Non-pigmented ciliary epithelial cell (primary cell): ENCODE data around the gene COL4A4.

Source experiments
- DNase-seq: peaks from one replicate; pipeline ENCODE4 v3.0.0-alpha.2; 2010; ENCODE audit warnings: low read depth

The COL4A4 gene

DNA sequence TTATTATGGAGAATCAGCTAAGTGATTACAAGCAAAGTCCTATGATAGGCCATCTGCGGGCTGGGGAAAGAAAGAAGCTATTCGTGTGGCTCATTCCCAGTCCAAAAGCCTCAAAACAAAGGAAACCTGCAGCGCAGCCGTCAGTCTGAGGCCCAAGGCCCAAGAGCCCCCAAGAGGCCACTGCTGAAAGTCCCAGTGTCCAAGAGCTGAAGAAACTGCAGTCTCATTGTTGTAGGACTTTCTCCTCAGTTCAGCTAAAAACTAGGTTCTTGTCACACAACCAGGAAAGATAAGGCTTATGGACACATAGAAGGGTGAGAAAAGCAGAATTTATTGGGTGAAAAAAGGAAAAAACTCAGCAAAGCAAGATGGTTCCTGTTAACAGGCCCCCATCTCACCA lies 185.0 kb downstream of the COL4A4 start:
- no peak for DNase-seq

DNA sequence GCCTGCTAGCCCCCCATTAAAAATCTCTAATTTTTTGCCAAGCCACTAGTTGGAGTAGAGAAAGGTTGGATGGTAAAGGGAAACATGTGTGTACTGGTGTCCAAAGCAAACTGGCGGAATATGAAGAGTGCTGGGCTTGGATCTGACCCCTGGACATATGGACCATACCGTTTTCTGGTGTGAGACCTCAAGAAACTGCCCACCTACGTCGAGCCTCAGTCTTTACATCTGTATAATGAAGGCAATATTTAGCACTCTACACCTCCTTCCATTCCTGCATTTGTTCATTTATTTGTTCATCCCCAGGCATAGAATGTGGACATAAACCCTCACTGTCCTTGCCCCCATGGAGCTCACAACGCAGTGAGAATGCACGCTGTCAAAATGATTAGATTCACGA lies 185.7 kb downstream of the COL4A4 start:
- no peak for DNase-seq

DNA sequence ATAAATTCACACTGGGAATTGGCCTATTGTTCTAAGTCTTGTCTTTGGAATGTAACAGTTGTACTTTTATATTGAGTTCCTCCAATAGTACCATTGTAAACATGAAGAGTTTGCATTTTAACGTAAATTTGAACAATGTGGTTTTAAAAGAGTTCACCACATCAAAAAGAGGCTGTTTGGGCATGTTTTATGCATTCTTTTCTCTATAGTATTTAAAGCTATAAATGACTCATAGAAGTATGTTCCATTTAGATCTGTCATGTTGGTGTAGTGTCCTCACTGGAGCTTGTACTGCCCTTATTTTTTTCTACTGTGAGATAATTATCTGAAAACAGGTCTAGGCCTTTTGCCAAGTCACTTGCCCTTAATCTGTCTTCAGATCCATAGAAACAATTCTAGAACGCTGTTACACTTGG lies 186.2 kb downstream of the COL4A4 start:
- DNase-seq = peak; percentile 56

DNA sequence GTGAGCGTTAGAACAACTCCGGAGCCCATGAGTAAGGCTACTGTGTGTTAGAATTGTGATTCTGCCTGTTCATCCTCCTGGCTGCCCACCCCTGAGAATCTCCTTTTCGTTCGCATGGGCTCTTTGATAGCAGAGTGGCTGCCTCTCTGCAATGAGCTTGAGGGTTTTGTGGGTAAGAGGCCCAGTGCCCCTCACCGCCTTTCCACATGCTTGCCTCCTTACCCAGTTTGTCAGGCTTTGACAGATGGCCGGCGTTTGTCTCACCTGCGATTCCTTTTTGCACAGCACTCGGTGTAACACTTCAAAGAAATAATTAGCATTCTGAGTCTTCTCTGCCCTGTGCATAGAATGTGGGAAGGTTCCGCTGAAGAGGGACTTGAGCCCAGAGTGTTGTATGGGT lies 190.2 kb downstream of the COL4A4 start:
- DNase-seq = no peak

DNA sequence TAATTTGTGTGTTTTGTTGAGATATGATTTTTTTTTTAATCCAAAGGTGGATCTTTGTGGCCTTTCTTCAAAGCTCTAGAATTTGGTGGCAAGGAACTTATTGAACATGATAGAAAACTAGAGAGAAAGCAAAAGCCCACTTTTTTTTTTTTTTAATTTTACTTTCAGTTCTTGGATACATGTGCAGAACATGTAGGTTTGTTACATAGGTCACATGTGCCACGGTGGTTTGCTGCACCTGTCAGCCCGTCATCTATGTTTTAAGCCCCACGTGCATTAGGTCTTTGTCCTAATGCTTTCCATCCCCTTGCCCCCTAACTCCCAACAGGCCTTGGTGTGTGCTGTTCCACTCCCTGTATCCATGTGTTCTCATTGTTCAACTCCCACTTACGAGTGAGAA lies 192.2 kb downstream of the COL4A4 start:
- DNase-seq = no peak

DNA sequence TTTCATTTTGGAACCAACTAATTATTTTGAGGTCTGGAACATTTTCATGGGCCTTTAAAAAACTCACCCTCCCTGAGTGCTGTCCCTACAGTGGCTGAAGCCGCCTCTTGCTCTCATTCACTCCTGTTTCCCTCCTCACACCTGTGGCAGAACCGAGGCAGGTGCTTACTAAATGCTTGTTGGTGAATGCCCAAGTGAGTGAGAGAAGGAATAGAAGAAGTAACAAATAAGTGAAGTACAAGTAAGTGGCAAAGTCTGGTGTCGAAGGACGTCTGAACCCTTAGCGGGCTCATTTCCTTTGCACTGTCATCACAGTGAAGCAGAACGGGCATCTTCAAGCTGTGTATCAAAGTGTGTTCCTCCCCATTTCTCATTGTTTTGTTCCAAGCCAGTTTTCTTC lies 192.9 kb downstream of the COL4A4 start:
- DNase-seq = no peak

DNA sequence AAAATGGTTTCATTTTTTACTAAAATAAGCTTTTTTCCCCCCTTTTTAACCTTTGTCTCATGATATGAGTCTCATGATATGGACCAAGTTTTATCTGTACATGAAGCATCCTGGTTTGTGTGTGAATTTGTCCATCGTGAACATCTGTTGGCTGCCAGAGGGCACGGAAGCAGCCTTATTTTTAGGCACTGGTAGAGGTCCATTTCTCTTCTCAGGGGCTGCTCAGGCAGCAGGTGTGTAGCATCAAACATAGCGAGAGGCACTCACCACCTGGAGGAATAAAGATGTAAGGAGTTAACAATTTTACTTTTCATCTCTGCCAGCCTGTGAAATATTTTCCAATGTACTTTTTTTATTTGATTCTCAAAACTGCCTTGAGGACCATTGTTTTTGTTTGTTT lies 193.6 kb downstream of the COL4A4 start:
- DNase-seq = no peak

DNA sequence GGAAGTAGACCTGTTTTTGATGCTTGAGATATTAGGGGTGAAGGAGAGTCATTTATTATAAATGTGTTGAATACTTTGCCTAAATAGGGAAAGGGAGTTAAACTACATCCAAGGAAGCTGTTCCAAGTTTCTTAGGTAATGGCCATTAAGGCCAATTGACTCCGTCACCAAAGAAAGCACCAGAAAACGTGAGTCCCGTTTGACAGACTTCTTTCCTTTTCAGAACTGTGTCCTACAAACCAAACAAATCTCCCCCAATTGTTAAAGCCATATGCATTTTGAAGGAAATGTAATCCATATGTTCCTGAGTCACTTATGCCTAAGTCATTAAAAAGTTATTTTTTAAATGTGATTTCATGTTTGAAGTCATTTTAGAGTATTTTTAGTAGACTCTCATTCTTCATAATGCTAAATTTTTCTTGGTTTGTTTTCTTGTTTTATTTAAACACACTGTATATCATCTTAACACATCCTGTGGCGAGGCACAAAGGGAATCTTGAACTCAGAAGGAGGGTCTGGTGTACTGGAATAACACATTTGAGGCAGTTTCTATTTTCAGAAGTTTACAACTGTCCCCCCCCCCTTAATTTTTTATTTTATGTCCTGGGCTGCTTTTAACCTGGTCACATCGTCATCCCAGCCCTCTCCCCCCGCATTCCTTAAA lies 194.5 kb downstream of the COL4A4 start:
- DNase-seq = no peak

DNA sequence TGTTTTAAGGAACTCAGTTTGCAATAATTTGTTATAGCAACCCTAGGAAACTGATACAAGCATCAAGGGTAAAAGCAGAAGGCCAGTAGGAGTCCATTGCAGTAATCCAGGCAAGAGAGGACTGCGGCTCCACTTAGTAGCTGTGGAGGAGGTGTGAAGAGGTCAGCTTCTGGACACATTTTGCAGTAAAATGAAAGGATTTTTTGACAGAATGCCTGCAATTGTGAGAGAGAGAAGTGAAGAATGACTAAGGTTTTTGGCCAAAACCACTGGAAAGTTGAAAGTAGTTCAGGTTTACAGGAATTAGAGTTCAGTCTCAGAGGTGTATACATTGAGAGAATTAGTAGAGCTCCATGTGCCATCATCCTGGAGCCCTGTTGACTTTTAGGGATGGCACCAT lies 198.6 kb downstream of the COL4A4 start:
- DNase-seq = no peak

DNA sequence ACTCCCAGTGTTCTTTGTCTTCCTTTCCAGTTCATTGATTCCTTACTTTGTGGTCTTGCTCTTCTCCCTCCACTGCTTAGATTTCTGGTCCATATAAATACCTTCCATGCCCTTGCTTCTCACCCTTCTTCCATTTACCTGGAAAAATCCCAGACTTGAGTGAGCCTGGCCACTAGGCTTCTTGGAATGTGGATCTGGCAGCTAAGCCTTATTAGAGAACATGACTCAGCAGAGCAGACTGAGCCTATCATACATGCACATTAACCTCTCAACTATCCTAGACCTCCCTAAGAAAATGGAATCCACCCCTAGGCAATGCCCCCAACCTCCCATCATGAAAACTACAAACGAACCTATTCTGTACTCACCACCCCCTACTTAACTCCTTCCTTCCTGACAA lies 200.5 kb downstream of the COL4A4 start:
- DNase-seq = peak; percentile 49

DNA sequence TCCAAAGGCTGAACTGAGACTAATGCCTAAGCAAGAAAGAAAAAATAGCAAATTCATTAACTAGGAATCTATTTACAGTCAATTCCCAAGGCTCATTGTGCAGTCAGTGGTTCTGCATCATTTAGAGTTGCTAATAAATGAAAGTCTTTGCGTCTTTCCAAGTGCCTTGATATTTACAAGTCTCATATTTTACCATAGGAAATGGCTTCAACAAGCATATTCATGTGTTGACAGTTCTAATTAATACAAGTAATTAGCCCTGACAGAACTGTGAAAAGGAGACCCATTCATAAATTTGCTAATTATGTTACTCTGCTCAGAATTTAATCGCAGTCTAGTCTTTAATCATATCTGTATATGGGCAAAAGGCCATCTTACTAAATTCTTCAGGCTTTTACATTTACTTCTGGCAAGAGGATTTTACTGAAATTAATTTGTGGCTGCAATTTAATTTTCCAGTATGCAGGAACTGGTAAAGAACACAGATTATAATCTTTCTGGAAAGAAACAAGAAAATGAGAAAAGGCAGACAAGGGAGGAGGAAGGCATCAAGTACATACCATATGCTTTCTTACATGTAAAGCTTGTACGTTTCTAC lies 201.7 kb downstream of the COL4A4 start:
- no peak for DNase-seq

DNA sequence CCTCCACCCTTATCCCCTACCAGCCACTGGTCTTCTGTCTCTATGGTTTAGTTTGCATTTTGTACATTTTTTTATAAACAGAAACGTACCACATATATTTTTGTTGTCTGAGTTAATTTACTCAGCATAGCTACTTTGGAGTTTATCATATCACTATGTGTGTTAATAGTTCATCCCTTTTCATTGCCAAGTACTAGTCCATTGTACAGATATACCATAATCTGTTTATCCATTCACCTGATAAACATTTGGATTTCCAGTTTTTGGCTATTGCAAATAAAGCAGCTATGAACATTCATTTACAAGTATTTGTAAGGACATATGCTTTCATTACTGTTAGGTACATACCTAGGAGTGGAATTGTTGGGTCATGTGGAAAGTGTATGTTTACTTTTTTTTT lies 204.6 kb downstream of the COL4A4 start:
- DNase-seq = no peak

DNA sequence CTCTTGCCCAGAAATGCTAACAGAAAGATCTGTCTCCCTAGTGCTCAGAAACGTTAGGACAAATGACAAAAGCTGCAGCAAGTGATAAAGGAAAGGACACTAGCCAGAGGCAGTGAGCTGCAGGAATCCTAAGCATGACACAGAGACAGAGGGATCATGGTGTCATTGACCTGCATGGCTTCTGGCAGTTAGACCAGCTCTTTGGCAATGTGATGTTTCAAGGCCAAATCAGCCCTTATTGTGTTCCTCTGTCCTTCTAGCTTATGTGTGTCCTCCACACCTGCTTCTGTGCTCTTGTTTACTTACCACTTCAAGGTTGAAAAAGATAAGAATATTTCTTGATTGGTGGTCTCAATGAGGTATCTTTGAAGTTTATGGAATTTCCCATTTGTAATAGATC lies 207.3 kb downstream of the COL4A4 start:
- DNase-seq = no peak

DNA sequence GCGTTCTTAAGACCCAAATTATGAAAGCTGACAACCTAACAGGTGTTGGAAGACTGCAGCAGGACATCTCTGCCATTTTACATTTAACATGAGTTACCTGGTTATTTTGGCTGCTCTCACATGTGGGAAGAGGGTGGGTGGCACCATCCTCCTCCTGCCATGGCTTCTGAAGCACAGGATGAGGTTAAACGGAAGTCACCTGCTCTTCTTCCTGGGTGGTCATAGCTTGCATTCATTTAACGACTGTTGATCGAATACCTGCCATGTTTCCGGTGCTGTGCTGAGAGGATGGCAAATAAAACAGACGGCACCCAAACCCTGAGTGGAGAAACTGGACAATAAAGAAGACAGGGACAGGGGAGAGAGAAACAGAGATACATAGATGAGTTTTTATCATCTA lies 210.2 kb downstream of the COL4A4 start:
- no peak for DNase-seq

DNA sequence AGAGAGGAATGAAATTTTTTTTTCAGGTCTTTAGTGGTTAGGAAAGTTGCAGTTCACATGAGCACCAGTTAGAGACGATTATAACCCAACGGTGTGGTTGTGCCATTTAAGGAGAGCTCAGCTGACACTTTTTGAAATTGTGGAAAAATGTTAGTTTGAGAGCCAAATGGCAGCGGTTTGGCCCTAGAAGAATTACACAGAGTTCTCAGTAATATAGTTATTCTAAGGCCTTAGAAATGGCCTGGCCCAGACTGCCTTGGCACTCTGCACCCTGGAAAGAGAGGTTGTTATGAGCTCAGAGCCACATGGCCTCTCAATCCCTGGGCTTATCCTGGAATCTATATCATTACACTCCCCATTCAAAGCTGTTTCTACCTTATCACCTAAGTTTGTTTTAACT lies 210.8 kb downstream of the COL4A4 start:
- no peak for DNase-seq
